Stimulated activated CD4-positive, alpha-beta T cell treated with anti-CD3 and anti-CD28 coated beads, Interleukin-1b, Interleukin-23, amount 100 ng/mL, for 4 hours (primary cell): ENCODE data around the gene C2orf78.
A peak's percentile ranks its signal among the peaks of the same experiment; 100 is the strongest.

Experiments used
- DNase-seq, 2 donors: peaks; one replicate each; pipeline ENCODE4 v3.0.0-alpha.2; 2020; ENCODE audit warnings: low read depth in 2 of 2

C2orf78 gene

GRCh38 chr2:73837847-73838585, 54.0 kb downstream of the C2orf78 start:
- no peak for DNase-seq

- no peak for DNase-seq
These were observed 55.0 kb downstream of the C2orf78 start for GRCh38 chr2:73838889-73839534.

GRCh38 chr2:73839653-73840411, 55.8 kb downstream of the C2orf78 start:
- no peak for DNase-seq

GRCh38 chr2:73841912-73842738, 58.1 kb downstream of the C2orf78 start:
- DNase-seq = no peak

- DNase-seq = no peak
These were observed 58.7 kb downstream of the C2orf78 start for GRCh38 chr2:73842739-73843019.

GRCh38 chr2:73844087-73844486, 60.1 kb downstream of the C2orf78 start:
- no peak for DNase-seq

GRCh38 chr2:73850009-73850408, 66.0 kb downstream of the C2orf78 start:
- DNase-seq = no peak

- DNase-seq = no peak
These were observed 67.3 kb downstream of the C2orf78 start for GRCh38 chr2:73851274-73851673.

GRCh38 chr2:73852020-73852419, 68.0 kb downstream of the C2orf78 start:
- no peak for DNase-seq

- DNase-seq = no peak
These were observed 71.5 kb downstream of the C2orf78 start for GRCh38 chr2:73855526-73855925.

GRCh38 chr2:73856214-73856613, 72.2 kb downstream of the C2orf78 start:
- no peak for DNase-seq

GRCh38 chr2:73859721-73860586, 76.0 kb downstream of the C2orf78 start:
- DNase-seq = peak in 1 of 2 donors; percentile 5

- DNase-seq = no peak
These were observed 79.0 kb downstream of the C2orf78 start for GRCh38 chr2:73862987-73863386.
